ENCODE data around the gene PERM1.

DNA sequence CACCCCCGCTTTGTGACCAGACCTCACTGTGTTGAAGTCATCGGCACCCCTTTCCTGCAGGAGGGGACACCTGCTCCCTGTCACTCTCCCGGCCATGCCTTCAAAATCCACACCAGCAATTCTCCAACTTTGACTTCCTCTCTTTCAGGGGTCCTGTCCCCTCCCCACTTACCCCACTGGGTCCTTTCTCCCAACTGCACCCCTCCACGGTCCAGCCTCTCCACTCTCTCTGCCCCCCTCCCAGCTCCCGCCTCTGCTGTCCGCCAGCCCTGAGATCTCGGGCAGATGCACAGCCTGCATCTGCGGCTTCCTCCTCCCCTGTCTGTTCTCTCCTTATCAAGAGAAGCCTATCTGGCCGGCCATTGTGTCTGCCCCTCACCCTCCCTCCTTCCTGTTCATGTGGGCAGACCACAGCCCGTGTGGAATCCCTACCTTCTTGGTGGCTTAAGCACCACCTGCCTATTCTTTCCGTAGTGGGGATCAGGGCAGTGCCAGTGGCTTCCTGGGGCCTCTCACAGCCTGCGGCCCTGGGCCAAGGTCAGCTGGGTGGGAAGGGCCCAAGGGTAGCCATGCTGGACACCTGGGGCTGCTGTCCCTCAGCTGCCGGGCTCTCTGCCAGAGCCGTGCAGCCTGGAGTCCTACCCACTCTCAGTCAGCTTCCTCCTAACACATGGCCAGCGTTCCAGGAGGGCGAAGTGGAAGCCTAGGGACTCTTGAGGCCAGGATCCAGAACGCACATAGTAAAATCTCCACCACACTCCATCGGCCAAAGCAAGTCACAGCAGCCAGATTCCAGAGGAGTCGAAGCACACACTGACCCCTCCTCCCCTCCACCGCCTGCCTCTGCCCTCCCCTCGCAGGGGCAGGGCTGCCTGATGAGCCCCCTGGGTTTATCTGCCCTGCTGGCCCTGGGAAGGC lies 23.1 kb upstream of the PERM1 start:
- TF ChIP-seq, protein P1, sequence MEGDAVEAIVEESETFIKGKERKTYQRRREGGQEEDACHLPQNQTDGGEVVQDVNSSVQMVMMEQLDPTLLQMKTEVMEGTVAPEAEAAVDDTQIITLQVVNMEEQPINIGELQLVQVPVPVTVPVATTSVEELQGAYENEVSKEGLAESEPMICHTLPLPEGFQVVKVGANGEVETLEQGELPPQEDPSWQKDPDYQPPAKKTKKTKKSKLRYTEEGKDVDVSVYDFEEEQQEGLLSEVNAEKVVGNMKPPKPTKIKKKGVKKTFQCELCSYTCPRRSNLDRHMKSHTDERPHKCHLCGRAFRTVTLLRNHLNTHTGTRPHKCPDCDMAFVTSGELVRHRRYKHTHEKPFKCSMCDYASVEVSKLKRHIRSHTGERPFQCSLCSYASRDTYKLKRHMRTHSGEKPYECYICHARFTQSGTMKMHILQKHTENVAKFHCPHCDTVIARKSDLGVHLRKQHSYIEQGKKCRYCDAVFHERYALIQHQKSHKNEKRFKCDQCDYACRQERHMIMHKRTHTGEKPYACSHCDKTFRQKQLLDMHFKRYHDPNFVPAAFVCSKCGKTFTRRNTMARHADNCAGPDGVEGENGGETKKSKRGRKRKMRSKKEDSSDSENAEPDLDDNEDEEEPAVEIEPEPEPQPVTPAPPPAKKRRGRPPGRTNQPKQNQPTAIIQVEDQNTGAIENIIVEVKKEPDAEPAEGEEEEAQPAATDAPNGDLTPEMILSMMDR (IDR thresholded peaks at IDR 0.05): no peak
- TF ChIP-seq POLR2A (IDR thresholded peaks at IDR 0.05): no peak
- TF ChIP-seq POLR2AphosphoS5 (IDR thresholded peaks at IDR 0.05): no peak

Data from breast epithelium (tissue), 3 donors.